Stimulated activated CD4-positive, alpha-beta T cell treated with anti-CD3 and anti-CD28 coated beads, Interleukin-12 subunit alpha, Interleukin-12 subunit beta, amount 100 ng/mL, for 4 hours (primary cell): ENCODE results near the gene WNT2.
"Not testable (repeated sequence)": the region's sequence is repeated elsewhere in the genome, so short reads cannot be mapped to it uniquely, and the experiment has no call there.

Source experiments
- DNase-seq: peaks from one replicate; pipeline ENCODE4 v3.0.0-alpha.2; 2020

The WNT2 gene

GRCh38 chr7:117302396-117302795, 20.5 kb downstream of the WNT2 start:
- DNase-seq = no peak

- not testable (repeated sequence) for DNase-seq
These were observed 22.4 kb downstream of the WNT2 start for GRCh38 chr7:117300506-117300905.

- no peak for DNase-seq
These were observed 25.3 kb downstream of the WNT2 start for GRCh38 chr7:117297606-117298005.

DNA sequence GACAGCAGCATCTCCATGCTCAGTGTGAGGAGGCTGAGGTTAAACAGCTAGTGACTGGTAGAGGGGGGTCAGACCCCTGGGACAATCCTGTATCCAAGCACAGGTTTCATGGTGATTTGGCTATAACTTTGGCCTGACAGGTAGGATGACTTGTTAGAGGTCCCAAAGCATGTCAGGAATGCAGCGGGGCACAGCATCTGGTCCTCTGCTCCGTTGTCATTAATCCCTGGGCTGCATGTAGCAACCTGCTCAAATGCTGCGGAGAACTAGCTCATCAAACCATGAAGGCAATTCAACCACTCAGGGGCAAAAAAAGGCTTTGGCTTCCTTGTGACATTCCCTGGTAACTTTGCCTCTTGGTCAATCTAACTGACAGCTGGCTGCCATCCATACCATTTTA, 26.8 kb downstream of the WNT2 start:
- no peak for DNase-seq

GRCh38 chr7:117285826-117286225, 37.0 kb downstream of the WNT2 start:
- DNase-seq = no peak

- no peak for DNase-seq
These were observed 38.2 kb downstream of the WNT2 start for GRCh38 chr7:117284692-117285091.

GRCh38 chr7:117283779-117284178, 39.1 kb downstream of the WNT2 start:
- no peak for DNase-seq

- DNase-seq = no peak
These were observed 39.5 kb downstream of the WNT2 start for GRCh38 chr7:117283371-117283770.

DNA sequence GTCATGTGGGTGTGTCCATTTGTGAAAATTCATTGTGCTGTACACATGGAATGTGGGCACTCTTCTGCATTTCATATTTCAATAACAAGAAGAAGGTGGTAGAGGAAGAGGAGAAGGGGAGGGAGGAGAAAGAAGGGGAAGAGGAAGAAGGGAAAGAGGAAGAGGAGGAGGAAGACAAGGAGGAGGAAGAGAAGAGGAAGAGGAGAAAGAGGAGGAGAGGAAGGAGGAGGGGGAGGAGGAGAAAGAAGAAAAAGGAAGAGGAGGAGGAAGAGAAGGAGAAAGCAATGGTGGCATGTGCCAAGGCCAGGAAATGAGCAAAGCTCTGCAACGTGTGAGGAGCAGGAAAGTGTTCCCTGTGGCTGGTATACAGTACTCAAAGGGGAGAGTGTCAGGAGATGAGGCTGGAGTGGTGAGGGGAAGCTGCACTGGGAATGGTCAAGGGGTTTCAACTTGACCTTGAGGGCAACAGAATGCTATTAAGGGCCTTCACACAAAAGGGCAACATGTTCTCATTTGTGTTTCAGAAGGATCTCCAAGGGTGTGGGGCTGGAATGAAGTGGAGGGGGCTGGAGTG, 40.5 kb downstream of the WNT2 start:
- DNase-seq = no peak

GRCh38 chr7:117281562-117281961, 41.3 kb downstream of the WNT2 start:
- DNase-seq = no peak

- DNase-seq = no peak
These were observed 42.8 kb downstream of the WNT2 start for GRCh38 chr7:117279931-117280557.

GRCh38 chr7:117279203-117279602, 43.7 kb downstream of the WNT2 start:
- DNase-seq = no peak

GRCh38 chr7:117278040-117278439, 44.8 kb downstream of the WNT2 start:
- no peak for DNase-seq

GRCh38 chr7:117277576-117277975, 45.3 kb downstream of the WNT2 start:
- DNase-seq = no peak

DNA sequence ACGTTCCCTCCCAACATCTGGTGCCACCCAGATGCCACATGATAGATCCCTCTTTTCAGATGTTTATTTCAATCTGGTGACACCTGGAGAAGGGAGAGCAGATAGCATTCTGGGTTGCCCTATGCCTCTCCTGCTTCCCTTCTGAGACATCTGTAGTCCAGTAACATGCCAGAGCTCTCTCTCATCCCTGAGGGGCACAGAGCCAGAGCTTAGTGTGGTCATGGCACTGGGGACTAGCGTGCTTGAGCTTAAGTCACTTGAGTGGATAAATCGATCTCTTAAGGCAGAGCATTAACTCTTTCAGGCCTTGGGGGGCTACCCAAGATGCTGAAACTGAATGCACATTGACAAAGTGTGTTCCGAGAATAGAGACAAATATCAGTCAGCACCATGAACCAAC, 47.9 kb downstream of the WNT2 start:
- DNase-seq = no peak

DNA sequence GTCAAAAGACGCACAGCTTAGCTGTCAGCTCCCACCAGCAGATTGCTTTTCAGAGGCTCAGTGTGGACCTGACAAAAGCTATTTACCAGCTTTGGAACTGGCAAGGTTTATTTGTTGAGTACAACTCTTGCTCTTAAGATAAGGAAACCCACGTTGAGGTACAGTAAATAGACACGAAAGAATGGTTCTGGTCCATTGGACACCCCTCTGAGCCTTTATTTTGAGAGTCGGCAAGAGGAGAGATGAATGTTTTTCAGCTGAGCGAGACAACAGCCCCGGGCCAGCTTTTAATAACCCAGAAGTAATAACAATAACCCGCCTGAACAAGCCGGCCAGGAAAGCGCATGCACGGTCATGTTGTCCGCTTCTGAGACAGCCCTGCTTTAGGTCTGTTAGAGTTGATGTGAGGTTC, 49.0 kb downstream of the WNT2 start:
- DNase-seq = no peak

DNA sequence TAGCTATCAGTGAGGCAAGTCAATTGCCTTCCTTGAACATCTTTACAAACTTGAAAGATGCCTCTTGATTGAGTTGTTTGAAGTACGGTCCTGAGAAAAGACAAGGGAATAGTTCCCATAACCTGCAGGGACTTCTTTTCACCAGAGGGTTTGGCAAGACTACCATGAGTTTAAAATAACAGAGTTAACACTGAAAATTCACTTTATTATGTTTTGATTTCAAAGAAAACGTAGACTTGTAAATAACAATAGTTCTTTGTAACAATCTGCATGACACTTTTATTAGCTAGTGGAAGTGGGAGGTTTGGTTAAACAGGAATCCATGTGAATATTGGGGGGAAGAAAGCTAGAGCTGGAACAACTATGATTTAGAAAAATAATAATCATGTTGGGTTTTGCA, 49.5 kb downstream of the WNT2 start:
- no peak for DNase-seq

DNA sequence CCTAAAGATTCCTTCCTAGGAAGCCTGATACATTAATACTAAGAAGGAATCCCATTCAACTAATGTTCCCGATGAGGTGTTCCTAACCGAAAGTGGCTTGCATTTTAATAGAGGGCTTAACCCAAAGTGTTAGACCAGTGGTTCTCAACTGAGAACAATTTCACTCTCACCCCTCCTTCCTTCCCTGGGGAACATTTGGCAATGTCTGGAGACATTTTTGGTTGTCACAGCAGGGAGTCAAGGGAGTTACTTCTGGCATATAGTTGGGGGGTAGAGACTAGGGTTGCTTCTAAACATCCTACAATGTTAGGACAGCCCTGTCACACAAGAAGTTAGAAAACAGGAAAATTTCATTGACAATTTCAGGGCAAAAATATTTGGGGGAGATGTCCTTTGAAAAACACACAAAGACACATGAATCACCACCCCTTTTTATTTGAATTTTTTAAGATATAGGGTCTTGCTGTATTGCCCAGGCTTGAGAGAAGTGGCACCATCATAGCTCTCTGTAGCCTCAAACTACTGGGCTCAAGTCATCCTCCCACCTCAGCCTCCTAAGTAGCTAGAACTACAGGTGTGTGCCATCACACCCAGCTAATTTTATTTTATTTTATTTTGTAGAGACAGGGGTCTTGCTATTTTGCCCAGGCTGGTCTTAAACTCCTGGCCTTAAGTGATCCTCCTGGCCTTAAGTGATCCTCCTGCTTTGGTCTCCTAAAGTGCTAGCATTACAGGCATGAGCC, 50.7 kb downstream of the WNT2 start:
- DNase-seq = no peak

DNA sequence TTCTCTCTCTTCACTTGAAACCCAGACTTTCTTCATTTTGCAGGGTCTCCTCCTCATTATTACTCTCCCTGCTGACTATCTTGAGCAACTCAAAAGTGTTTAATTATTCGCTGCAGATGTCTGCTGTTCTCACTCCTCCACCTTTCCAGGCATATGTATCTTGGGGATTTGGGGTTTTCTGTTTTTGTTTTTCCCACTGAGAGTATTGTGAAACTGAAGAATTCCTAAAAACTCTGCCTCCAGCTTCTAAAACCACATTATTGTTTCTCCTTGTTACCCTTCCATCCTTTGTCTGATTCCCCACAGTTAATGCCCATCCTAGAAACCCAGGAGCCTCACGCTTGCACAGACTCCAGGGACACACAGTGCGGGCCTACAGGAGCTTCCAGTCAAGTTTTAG, 51.3 kb downstream of the WNT2 start:
- DNase-seq = no peak

- no peak for DNase-seq
These were observed 52.5 kb downstream of the WNT2 start for GRCh38 chr7:117270371-117270770.

GRCh38 chr7:117269886-117270285, 53.0 kb downstream of the WNT2 start:
- no peak for DNase-seq

- DNase-seq = no peak
These were observed 53.4 kb downstream of the WNT2 start for GRCh38 chr7:117269417-117269816.

DNA sequence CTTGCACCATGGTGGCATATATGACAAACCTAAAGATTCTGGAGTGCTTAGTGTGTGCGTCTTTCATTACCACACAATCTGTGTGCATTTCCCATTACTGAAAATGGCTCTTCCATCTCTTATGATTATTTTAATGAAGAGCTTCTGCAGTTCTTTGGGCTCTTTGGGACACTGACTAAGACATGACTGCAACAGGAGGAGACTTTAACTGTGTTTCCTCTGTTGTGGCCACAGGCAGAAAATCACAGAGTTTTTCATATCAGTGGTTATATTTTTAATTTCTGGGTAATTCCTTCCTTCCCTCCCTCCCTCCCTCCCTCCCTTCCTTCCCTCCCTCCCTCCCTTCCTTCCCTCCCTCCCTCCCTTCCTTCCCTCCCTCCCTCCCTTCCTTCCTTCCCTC, 58.1 kb downstream of the WNT2 start:
- no peak for DNase-seq

GRCh38 chr7:117262546-117262945, 60.3 kb downstream of the WNT2 start:
- DNase-seq = no peak

- no peak for DNase-seq
These were observed 63.2 kb downstream of the WNT2 start for GRCh38 chr7:117259615-117260014.
